ENCODE data around the gene DYNLT2B.
"Not testable (repeated sequence)": the region's sequence is repeated elsewhere in the genome, so short reads cannot be mapped to it uniquely, and the experiment has no call there.

The DYNLT2B gene

DNA sequence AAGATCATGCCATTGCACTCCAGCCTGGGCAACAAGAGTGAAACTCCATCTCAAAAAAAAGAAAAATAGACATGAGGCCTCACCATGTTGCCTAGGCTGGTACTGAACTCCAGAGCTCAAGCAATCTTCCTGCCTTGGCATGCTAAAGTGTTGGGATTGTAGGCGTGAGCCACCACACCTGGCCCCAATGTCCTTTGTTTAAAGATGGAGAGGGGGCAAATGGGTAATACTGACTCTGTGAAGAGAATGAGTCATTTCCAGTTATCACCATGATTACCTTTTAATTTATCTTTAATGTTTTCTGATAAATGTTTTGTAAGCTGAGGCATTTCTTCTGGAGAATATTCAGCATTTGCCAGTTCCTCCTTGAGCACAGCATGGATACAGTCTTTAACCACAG, 2.2 kb downstream of the DYNLT2B start:
- in situ Hi-C loops (cut with HindIII; ENCODE audit: low pct_unique_long_range_greater_than_20kb, low sequenced_read_pairs), result no loop called here
- TF ChIP-seq JUND (IDR thresholded peaks at IDR 0.05; ENCODE audit: low read depth), result no peak
- no peak for DNase-seq (ENCODE audit: low read depth in 1 of 2, low spot score in 1 of 2)

DNA sequence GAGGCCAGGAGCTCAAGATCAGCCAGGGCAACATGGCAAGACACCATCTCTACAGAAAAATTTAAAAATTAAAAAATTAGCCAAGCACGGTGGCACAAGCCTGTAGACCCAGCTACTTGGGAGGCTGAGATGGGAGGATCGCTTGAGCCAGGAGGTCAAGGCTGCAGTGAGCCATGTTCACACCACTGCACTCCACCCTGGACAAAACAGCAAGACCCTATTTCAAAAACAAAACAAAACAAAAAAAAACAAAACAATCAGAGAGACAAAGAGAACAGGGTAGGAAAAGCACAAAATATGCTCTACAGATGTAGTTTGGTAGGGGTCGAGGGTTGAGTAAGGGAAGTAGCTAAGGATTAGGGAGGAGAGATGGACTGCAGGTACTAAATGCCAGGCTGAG, 3.4 kb downstream of the DYNLT2B start:
- TF ChIP-seq JUND (IDR thresholded peaks at IDR 0.05; ENCODE audit: low read depth), result no peak
- DNase-seq (ENCODE audit: low read depth in 1 of 2, low spot score in 1 of 2), result no peak
- in situ Hi-C loops (cut with HindIII; ENCODE audit: low pct_unique_long_range_greater_than_20kb, low sequenced_read_pairs), result no loop called here

GRCh38 chr3:196314086-196314485, 4.0 kb downstream of the DYNLT2B start:
- in situ Hi-C loops (cut with HindIII; ENCODE audit: low pct_unique_long_range_greater_than_20kb, low sequenced_read_pairs); DNase-seq (ENCODE audit: low read depth in 1 of 2, low spot score in 1 of 2): not testable (repeated sequence)

DNA sequence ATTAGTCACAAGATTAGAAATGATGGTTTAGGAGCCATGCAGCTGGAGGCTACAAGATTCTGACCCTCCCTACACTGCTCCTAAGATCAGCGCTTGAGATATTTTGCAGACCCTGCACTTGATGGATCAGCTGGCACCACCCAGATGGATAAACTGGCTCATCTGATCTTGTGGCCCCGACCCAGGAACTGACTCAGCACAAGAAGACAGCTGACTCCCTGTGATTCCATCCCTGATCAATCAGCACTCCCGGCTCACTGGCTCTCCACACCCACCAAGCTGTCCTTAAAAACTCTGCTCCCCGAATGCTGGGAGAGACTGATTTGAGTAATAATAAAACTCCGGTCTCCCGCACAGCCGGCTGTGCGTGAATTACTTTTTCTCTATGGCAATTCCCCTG, 15.1 kb downstream of the DYNLT2B start:
- in situ Hi-C loops (cut with HindIII; ENCODE audit: low pct_unique_long_range_greater_than_20kb, low sequenced_read_pairs); DNase-seq (ENCODE audit: low read depth in 1 of 2, low spot score in 1 of 2): not testable (repeated sequence)

- in situ Hi-C loops (cut with HindIII; ENCODE audit: low pct_unique_long_range_greater_than_20kb, low sequenced_read_pairs); DNase-seq (ENCODE audit: low read depth in 1 of 2, low spot score in 1 of 2): not testable (repeated sequence)
Observed at GRCh38 chr3:196302551-196302950, 15.5 kb downstream of the DYNLT2B start.

GRCh38 chr3:196298521-196298920, 19.5 kb downstream of the DYNLT2B start:
- in situ Hi-C loops (cut with HindIII; ENCODE audit: low pct_unique_long_range_greater_than_20kb, low sequenced_read_pairs), result no loop called here

GRCh38 chr3:196292286-196292923, 25.6 kb downstream of the DYNLT2B start:
- no peak for TF ChIP-seq JUND (IDR thresholded peaks at IDR 0.05; ENCODE audit: low read depth)
- no peak for DNase-seq (ENCODE audit: low read depth in 1 of 2, low spot score in 1 of 2)
- in situ Hi-C loops (cut with HindIII; ENCODE audit: low pct_unique_long_range_greater_than_20kb, low sequenced_read_pairs), result no loop called here

More at GRCh38 chr3:196298521-196298920, 19.5 kb downstream of the DYNLT2B start:
- TF ChIP-seq JUND (IDR thresholded peaks at IDR 0.05; ENCODE audit: low read depth), result no peak
- DNase-seq (ENCODE audit: low read depth in 1 of 2, low spot score in 1 of 2), result no peak

GRCh38 chr3:196288141-196288460, 29.9 kb downstream of the DYNLT2B start:
- in situ Hi-C loops (cut with HindIII; ENCODE audit: low pct_unique_long_range_greater_than_20kb, low sequenced_read_pairs), result no loop called here
- DNase-seq (ENCODE audit: low read depth in 1 of 2, low spot score in 1 of 2), result peak; percentile 71 to 76
- TF ChIP-seq JUND (IDR thresholded peaks at IDR 0.05; ENCODE audit: low read depth), result no peak

DNA sequence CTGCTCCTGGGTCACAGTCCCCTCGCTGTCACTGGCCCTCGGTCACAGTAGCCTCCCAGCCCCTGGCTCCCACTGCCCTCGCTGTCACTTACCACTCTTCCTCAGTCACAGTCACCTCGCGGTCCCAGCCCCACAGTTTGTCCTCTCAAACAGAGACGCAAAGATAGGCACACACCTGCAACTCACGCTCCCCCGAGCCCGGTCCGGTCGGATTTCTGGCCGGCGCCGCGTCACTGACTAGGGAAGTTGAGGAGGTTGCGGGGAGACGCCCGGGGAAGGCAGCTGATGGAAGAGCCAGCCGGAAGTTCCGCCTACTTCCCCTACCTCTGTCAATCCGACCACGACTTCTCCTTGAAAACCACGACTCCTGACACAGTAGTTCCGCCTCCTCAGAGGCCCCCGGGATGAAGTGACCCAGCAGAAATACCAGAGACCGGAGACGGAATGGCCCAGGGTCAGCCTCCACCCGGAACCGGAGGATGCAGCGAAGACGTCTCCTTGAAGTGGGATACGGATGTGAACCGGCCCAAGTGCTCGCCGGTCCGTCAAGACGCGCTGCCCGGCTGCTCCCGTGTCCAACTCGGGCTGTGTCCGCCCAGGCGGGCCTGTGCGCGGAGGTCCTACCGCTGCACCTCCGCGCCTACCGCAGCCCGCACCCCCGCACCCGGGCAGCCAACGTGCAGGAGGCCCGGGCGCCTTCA, 30.4 kb downstream of the DYNLT2B start, which contains the start of gene PCYT1A:
Gene PCYT1A, minus strand, starts transcription at position 287 of the 701 bp plus-strand sequence. CDS start 17,195 bp downstream, outside the sequence.
- in situ Hi-C loops (cut with HindIII; ENCODE audit: low pct_unique_long_range_greater_than_20kb, low sequenced_read_pairs), result no loop called here
- no peak; the same call in 1 of the 2 replicates for TF ChIP-seq JUND (IDR thresholded peaks at IDR 0.05; ENCODE audit: low read depth)
- peak; percentile 99 for DNase-seq (ENCODE audit: low read depth in 1 of 2, low spot score in 1 of 2)

- peak in 1 of 2 experiments; percentile 58 for DNase-seq (ENCODE audit: low read depth in 1 of 2, low spot score in 1 of 2)
- in situ Hi-C loops (cut with HindIII; ENCODE audit: low pct_unique_long_range_greater_than_20kb, low sequenced_read_pairs), result no loop called here
- TF ChIP-seq JUND (IDR thresholded peaks at IDR 0.05; ENCODE audit: low read depth), result no peak
Observed at GRCh38 chr3:196287090-196287439, 31.0 kb downstream of the DYNLT2B start.

GRCh38 chr3:196284396-196284795, 33.6 kb downstream of the DYNLT2B start:
- no peak for TF ChIP-seq JUND (IDR thresholded peaks at IDR 0.05; ENCODE audit: low read depth)
- no peak for DNase-seq (ENCODE audit: low read depth in 1 of 2, low spot score in 1 of 2)
- in situ Hi-C loops (cut with HindIII; ENCODE audit: low pct_unique_long_range_greater_than_20kb, low sequenced_read_pairs), result no loop called here

GRCh38 chr3:196281962-196282361, 36.1 kb downstream of the DYNLT2B start:
- in situ Hi-C loops (cut with HindIII; ENCODE audit: low pct_unique_long_range_greater_than_20kb, low sequenced_read_pairs), result no loop called here
- DNase-seq (ENCODE audit: low read depth in 1 of 2, low spot score in 1 of 2), result no peak
- TF ChIP-seq JUND (IDR thresholded peaks at IDR 0.05; ENCODE audit: low read depth), result no peak

DNA sequence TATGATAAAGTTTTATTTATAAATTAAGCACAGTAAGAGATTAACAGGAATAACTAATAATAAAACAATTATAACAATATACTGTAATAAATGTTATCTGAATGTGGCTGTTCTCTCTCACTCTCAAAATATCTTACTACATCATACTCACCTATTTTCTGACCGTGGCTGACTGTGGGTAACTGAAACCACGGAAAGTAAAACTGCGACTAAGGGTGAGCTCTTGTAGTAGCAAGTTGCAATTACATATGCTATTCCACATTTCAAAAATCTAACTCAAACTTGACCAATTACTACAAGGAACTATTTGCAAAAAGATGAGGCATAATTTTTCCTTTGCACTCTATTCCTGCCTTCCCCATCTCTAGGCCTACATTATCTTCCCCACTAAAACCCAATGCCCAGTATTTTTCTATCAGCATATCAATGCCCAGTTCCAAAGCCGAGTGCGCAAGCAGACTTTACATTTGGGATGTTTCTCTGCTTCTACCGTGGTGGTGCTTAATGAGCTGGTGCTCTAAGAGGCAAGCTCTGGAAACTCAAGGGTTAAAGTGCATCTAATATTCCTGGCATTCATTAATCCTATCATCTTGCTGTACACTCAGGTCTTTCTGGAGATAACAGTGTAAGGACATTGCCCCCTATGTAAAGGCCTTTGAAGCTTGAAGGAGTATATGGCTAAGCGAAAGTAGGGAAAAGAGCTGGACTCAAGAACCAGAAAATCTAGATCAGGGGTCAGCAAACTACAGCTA, 37.2 kb downstream of the DYNLT2B start:
- in situ Hi-C loops (cut with HindIII; ENCODE audit: low pct_unique_long_range_greater_than_20kb, low sequenced_read_pairs), result no loop called here
- TF ChIP-seq JUND (IDR thresholded peaks at IDR 0.05; ENCODE audit: low read depth), result no peak
- no peak for DNase-seq (ENCODE audit: low read depth in 1 of 2, low spot score in 1 of 2)

Measured in T47D (cell line).